GM12878 (cell line): Measurements from ENCODE around the gene STX3. TPM values are rescaled to one million over a fixed set of nuclear protein-coding genes. Genes with fewer than 3 reads are reported as not detected.

Source experiments
- ATAC-seq: fragments of 200-7000 bp; cut with Tn5 transposase; 3 replicates; pipeline ENCODE4 v1.9.1; 2020; ENCODE audit warnings: mild to moderate bottlenecking, moderate library complexity
- BruUV-seq: library from RNA; stranded (reverse); fragments of 400-500 nt; replicated peaks from 2 replicates; lab custom pipeline; 2021; lab: Mats Ljungman, UMichigan
- CTCF ChIA-PET: fragments of 300-600 bp; sonication (Branson Sonifier 250); formaldehyde crosslinking; extraction: SDS; loops from one replicate; lab custom pipeline; 2021; ENCODE audit warnings: inconsistent platforms; lab: Yijun Ruan, JAX
- POLR2A ChIA-PET: fragments of 350-600 bp; formaldehyde crosslinking; extraction: SDS; loops from one replicate; lab custom pipeline; 2021; ENCODE audit warnings: inconsistent platforms; lab: Charles Lee
- RAD21 ChIA-PET: fragments of 300-600 bp; sonication (Branson Sonifier 250); formaldehyde crosslinking; loops from one replicate; lab custom pipeline; 2023; ENCODE audit warnings: antibody characterized with exemption; ENCODE audit not compliant: unreplicated experiment; lab: Charles Lee
- SMC1A ChIA-PET: fragments of 300-600 bp; sonication (Branson Sonifier 250); formaldehyde crosslinking; loops from one replicate; lab custom pipeline; 2023; ENCODE audit not compliant: unreplicated experiment, uncharacterized antibody; lab: Charles Lee
- DNase-seq: peaks from one replicate; pipeline ENCODE4 v3.0.0-alpha.2; 2011; ENCODE audit warnings: low read depth, low spot score
- FAIRE-seq: peaks from 3 replicates; lab custom pipeline; 2011; peaks lifted over from hg19 to GRCh38; lab: Jason Lieb, UNC
- H2AFZ ChIP-seq: 2 replicates; pipeline ENCODE4 v1.6.0; 2011; ENCODE audit warnings: low read depth, low read length, control low read depth; ENCODE audit not compliant: control insufficient read depth
- H3K27ac ChIP-seq: 2 replicates; pipeline ENCODE4 v1.5.1; 2011; ENCODE audit warnings: control low read depth; ENCODE audit not compliant: control insufficient read depth, insufficient read depth
- H3K27me3 ChIP-seq, 2 experiments: replicated peaks in 1 of 2; 2 replicates each; pipeline versions ENCODE4 v1.6.0 to v1.6.1; 2011; ENCODE audit warnings: low read length in 1 of 2; ENCODE audit not compliant: control insufficient read depth in 2 of 2, insufficient read depth in 2 of 2
- H3K36me3 ChIP-seq, 2 experiments: 2 replicates each; pipeline ENCODE4 v1.5.1; 2011; ENCODE audit warnings: low read length in 1 of 2; ENCODE audit not compliant: control insufficient read depth in 2 of 2, insufficient read depth in 2 of 2
- H3K4me1 ChIP-seq: 2 replicates; pipeline ENCODE4 v1.6.1; 2011; ENCODE audit warnings: mild to moderate bottlenecking, low read length, moderate library complexity, mixed read lengths; ENCODE audit not compliant: control insufficient read depth, insufficient read depth
- H3K4me2 ChIP-seq: 2 replicates; pipeline ENCODE4 v1.6.0; 2011; ENCODE audit warnings: control low read depth; ENCODE audit not compliant: control insufficient read depth, insufficient read depth
- H3K4me3 ChIP-seq: fragments of 200-600 bp; sonication (generic); 2 replicates; pipeline ENCODE4 v1.5.1; 2016
- H3K79me2 ChIP-seq: 2 replicates; pipeline ENCODE4 v1.6.0; 2011; ENCODE audit warnings: low read length; ENCODE audit not compliant: control insufficient read depth, insufficient read depth
- H3K9ac ChIP-seq: 2 replicates; pipeline ENCODE4 v1.8.0; 2011; ENCODE audit warnings: low read length, control low read depth, mixed read lengths; ENCODE audit not compliant: control insufficient read depth, insufficient read depth
- H3K9me3 ChIP-seq: replicated peaks from 3 replicates; pipeline ENCODE4 v1.5.1; 2011; ENCODE audit warnings: mild to moderate bottlenecking, low read length; ENCODE audit not compliant: control insufficient read depth, insufficient read depth
- H4K20me1 ChIP-seq: 2 replicates; pipeline ENCODE4 v1.6.0; 2011; ENCODE audit not compliant: control insufficient read depth, insufficient read depth
- CHD2 ChIP-seq: IDR thresholded peaks from 2 replicates; pipeline ENCODE4 v1.6.1; 2011; ENCODE audit warnings: low read depth, low read length, improper control_type of control experiment, borderline replicate concordance
- DPF2 ChIP-seq: fragments of 450-650 bp; IDR thresholded peaks from 2 replicates; pipeline ENCODE4 v1.6.1; 2017; ENCODE audit warnings: mild to moderate bottlenecking
- E2F4 ChIP-seq: IDR thresholded peaks from 2 replicates; pipeline ENCODE4 v1.6.1; 2012; ENCODE audit warnings: low read depth, low read length, improper control_type of control experiment
- KAT2A ChIP-seq: conservative IDR thresholded peaks from 2 replicates; pipeline ENCODE4 v1.6.1; 2011; ENCODE audit warnings: low read depth, low read length; ENCODE audit not compliant: control insufficient read depth
- KLF5 ChIP-seq: fragments of 450-650 bp; IDR thresholded peaks from 2 replicates; pipeline ENCODE4 v1.6.1; 2014; ENCODE audit warnings: mild to moderate bottlenecking; ENCODE audit not compliant: partially characterized antibody
- LARP7 ChIP-seq: fragments of 450-650 bp; IDR thresholded peaks from 2 replicates; pipeline ENCODE4 v1.6.1; 2017; ENCODE audit warnings: mild to moderate bottlenecking
- MYB ChIP-seq: fragments of 150-350 bp; IDR thresholded peaks from 2 replicates; pipeline ENCODE4 v1.6.1; 2014; ENCODE audit warnings: mild to moderate bottlenecking, low read depth, low read length, borderline replicate concordance
- NRF1 ChIP-seq: conservative IDR thresholded peaks from 2 replicates; pipeline ENCODE4 v1.6.1; 2011; ENCODE audit warnings: mild to moderate bottlenecking, low read depth, low read length, improper control_type of control experiment
- PAX8 ChIP-seq: fragments of 450-650 bp; IDR thresholded peaks from 2 replicates; pipeline ENCODE4 v1.6.1; 2017; ENCODE audit warnings: mild to moderate bottlenecking, moderate library complexity
- POLR2A ChIP-seq: IDR thresholded peaks from 2 replicates; pipeline ENCODE4 v1.6.1; 2011; ENCODE audit warnings: low read depth, mild to moderate bottlenecking, low read length
- POLR2AphosphoS5 ChIP-seq: IDR thresholded peaks from 2 replicates; pipeline ENCODE4 v1.6.1; 2011; ENCODE audit warnings: mild to moderate bottlenecking, low read length, inconsistent platforms
- POU2F2 ChIP-seq: IDR thresholded peaks from 3 replicates; pipeline ENCODE4 v1.6.1; 2011; ENCODE audit warnings: low read depth, mild to moderate bottlenecking, low read length, borderline replicate concordance
- PRDM15 ChIP-seq: fragments of 450-650 bp; formaldehyde crosslinking; IDR thresholded peaks from 2 replicates; pipeline ENCODE4 v1.4.0; 2020; ENCODE audit warnings: mild to moderate bottlenecking, moderate library complexity
- RFX5 ChIP-seq: IDR thresholded peaks from 2 replicates; pipeline ENCODE4 v1.6.1; 2011; ENCODE audit warnings: low read depth, low read length, improper control_type of control experiment
- SMARCA5 ChIP-seq: fragments of 450-650 bp; IDR thresholded peaks from 2 replicates; pipeline ENCODE4 v1.6.1; 2017; ENCODE audit warnings: mild to moderate bottlenecking
- TBL1XR1 ChIP-seq: IDR thresholded peaks from 2 replicates; pipeline ENCODE4 v1.6.1; 2012; ENCODE audit warnings: low read depth, low read length, improper control_type of control experiment
- USF2 ChIP-seq: IDR thresholded peaks from 2 replicates; pipeline ENCODE4 v1.6.1; 2011; ENCODE audit warnings: low read depth, low read length, improper control_type of control experiment, borderline replicate concordance
- WGBS: methylation state at CpG from one replicate; pipeline ENCODE4 v1.1.6; 2016; ENCODE audit warnings: low lambda C conversion rate; ENCODE audit not compliant: insufficient replicate concordance, insufficient coverage; ENCODE audit errors: missing lambda C conversion rate; 5-methylcytosine and 5-hydroxymethylcytosine counted together
- in situ Hi-C: fragments of 300-500 bp; cut with MboI; formaldehyde crosslinking; loops from 9 replicates; pipeline ENCODE4 v1.14.3; 2018; ENCODE audit warnings: mixed read lengths
- intact Hi-C: fragments of 100-400 bp; cut with micrococcal nuclease; formaldehyde crosslinking; loops from one replicate; pipeline ENCODE4 v1.14.2; 2022; ENCODE audit not compliant: unreplicated experiment
- polyA plus RNA-seq, 11 experiments: library from polyadenylated mRNA; depleted of rRNA in 4 of 11; unstranded in 6 of 11; stranded (reverse) in 5 of 11; fragments of >200 nt; fragmentation: Nextera tagmentation in 4 of 11; fragmentation: Illumina TruSeq in 1 of 11; extraction: Ambion mirVana in 4 of 11; extraction: Trizol in 1 of 11; gene quantifications; 1 replicate in 1 of 11; 2 replicates in 10 of 11; pipeline versions ENCODE4 v1.2.1 to v1.2.3, GENCODE V29; 2011 to 2016; ENCODE audit warnings: inconsistent platforms in 2 of 11, missing spikeins in 2 of 11, low read depth in 1 of 11
- total RNA-seq, 4 experiments: library from RNA; depleted of rRNA in 3 of 4; stranded (reverse); fragments of >200 nt in 3 of 4; fragmentation: Illumina TruSeq in 1 of 4; extraction: Trizol in 1 of 4; gene quantifications; 2 replicates each; pipeline versions ENCODE4 v1.2.1 to v1.2.3, GENCODE V29; 2013 to 2021
- TF ChIP-seq, protein P1 (sequence below): fragments of 450-650 bp; IDR thresholded peaks from 2 replicates; pipeline ENCODE4 v1.6.1; 2017; ENCODE audit warnings: mild to moderate bottlenecking, low read depth, inconsistent platforms; ENCODE audit not compliant: poor library complexity, severe bottlenecking

STX3 gene
- total and polyA plus RNA-seq, 10 of the 15 experiments (the other 5 are each of a cell fraction or from before 2014, with no cell fraction given) = 0.11 to 2.5 (median 1.1) TPM

DNA sequence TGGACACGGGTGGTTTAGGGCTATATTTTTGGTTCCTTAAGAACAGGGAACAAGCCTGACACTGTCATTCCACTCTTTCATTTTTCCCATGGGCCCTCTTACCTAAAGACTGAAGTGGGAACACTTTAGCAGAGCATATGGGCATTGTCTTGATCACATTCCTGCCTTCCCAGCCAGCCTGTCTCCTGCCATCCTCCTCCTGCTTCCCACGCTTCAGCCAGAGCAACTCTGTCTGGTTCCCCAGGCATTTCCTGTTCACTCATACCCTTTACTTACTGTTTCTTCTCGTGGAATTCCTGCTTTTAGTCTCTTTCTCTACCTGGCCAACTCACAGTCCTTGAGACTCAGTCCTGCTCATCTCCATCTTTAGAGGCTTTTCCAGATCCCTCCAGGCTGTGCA lies 32.6 kb downstream of the STX3 start:
- intact Hi-C loops (no loop called here), in situ Hi-C loops (no loop called here)
- Histone ChIP-seq H3K4me2 (no peak overlapping the region), H3K9ac (no peak overlapping the region), H4K20me1 (no peaks in the 10 kb centered on the region), H2AFZ (no peak overlapping the region), H3K79me2 (no peaks in the 10 kb centered on the region), H3K27ac (no peak overlapping the region), H3K4me3 (no peak overlapping the region), H3K4me1 (no peaks in the 10 kb centered on the region), H3K27me3 (no peaks in the 10 kb centered on the region), H3K9me3 (peaks cover 2% of the 10 kb centered on the region; the same call in 2 of the 3 replicates), H3K36me3 (no peaks in the 10 kb centered on the region)
- ATAC-seq (no peak), FAIRE-seq (no peak), DNase-seq (no peak)
- RAD21 ChIA-PET = no interaction called here
- POLR2A ChIA-PET = no interaction called here
- 16% methylated on average over 3 of the region's 3 CpGs for WGBS
- SMC1A ChIA-PET = interaction anchor here (1.1 to 1.5 kb wide), 2 partner anchors 26 to 78 kb away, joined by 3 read pairs; no protein-coding TSS in a partner anchor
- CTCF ChIA-PET = no interaction called here
- no peak for TF ChIP-seq CHD2
- no peak for TF ChIP-seq SMARCA5
- no peak for TF ChIP-seq POU2F2
- no peak for TF ChIP-seq POLR2AphosphoS5
- no peak for TF ChIP-seq RFX5
- TF ChIP-seq KAT2A = no peak
- no peak for TF ChIP-seq POLR2A
- no peak for TF ChIP-seq NRF1
- no peak for TF ChIP-seq DPF2
- TF ChIP-seq USF2 = no peak
- no peak for TF ChIP-seq MYB
- no peak for TF ChIP-seq KLF5
- no peak for TF ChIP-seq PRDM15 (CRISPR knock-in tag)
- TF ChIP-seq, protein P1, sequence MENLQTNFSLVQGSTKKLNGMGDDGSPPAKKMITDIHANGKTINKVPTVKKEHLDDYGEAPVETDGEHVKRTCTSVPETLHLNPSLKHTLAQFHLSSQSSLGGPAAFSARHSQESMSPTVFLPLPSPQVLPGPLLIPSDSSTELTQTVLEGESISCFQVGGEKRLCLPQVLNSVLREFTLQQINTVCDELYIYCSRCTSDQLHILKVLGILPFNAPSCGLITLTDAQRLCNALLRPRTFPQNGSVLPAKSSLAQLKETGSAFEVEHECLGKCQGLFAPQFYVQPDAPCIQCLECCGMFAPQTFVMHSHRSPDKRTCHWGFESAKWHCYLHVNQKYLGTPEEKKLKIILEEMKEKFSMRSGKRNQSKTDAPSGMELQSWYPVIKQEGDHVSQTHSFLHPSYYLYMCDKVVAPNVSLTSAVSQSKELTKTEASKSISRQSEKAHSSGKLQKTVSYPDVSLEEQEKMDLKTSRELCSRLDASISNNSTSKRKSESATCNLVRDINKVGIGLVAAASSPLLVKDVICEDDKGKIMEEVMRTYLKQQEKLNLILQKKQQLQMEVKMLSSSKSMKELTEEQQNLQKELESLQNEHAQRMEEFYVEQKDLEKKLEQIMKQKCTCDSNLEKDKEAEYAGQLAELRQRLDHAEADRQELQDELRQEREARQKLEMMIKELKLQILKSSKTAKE = no peak
- no peak for TF ChIP-seq E2F4
- TF ChIP-seq PAX8 = no peak
- no peak for TF ChIP-seq TBL1XR1
- TF ChIP-seq LARP7 = no peak
- no TSS peak for BruUV-seq
